Measurements from ENCODE around the gene BRD3OS.

Gene BRD3OS

GRCh38 chr9:134007150-134007549 is 18.1 kb upstream of the BRD3OS start:
- no peak for DNase-seq

GRCh38 chr9:134007571-134007970 is 17.7 kb upstream of the BRD3OS start:
- DNase-seq = no peak

GRCh38 chr9:134010310-134011173 is 14.7 kb upstream of the BRD3OS start:
- peak; percentile 15 for DNase-seq

- DNase-seq = no peak
Measured at GRCh38 chr9:134011401-134011800, 13.9 kb upstream of the BRD3OS start.

- DNase-seq = no peak
Measured at GRCh38 chr9:134014946-134015345, 10.3 kb upstream of the BRD3OS start.

- DNase-seq = no peak
Measured at GRCh38 chr9:134024214-134024792, 978 bp upstream of the BRD3OS start.

- peak; percentile 80 for DNase-seq
Measured at GRCh38 chr9:134025606-134026541, 593 bp downstream of the BRD3OS start.

GRCh38 chr9:134026581-134026980 is 1.3 kb downstream of the BRD3OS start:
- DNase-seq = peak; percentile 4

GRCh38 chr9:134026981-134027380 is 1.7 kb downstream of the BRD3OS start:
- DNase-seq = no peak

- no peak for DNase-seq
Measured at GRCh38 chr9:134027561-134027960, 2.3 kb downstream of the BRD3OS start.

- DNase-seq = no peak
Measured at GRCh38 chr9:134028076-134028475, 2.8 kb downstream of the BRD3OS start.

- DNase-seq = no peak
Measured at GRCh38 chr9:134028575-134029247, 3.4 kb downstream of the BRD3OS start.

- DNase-seq = peak; percentile 5
Measured at GRCh38 chr9:134029248-134030226, 4.3 kb downstream of the BRD3OS start.

- DNase-seq = no peak
Measured at GRCh38 chr9:134030821-134031470, 5.7 kb downstream of the BRD3OS start.

GRCh38 chr9:134031783-134032182 is 6.5 kb downstream of the BRD3OS start:
- DNase-seq = no peak

- DNase-seq = no peak
Measured at GRCh38 chr9:134032456-134033222, 7.4 kb downstream of the BRD3OS start.

- DNase-seq = no peak
Measured at GRCh38 chr9:134033516-134034214, 8.4 kb downstream of the BRD3OS start.

- DNase-seq = no peak
Measured at GRCh38 chr9:134034215-134035040, 9.1 kb downstream of the BRD3OS start.

Measured in eye (tissue), 1 donor.